ENCODE measurements around the gene NT5DC2.

The NT5DC2 gene

GRCh38 chr3:52487788-52488691 is 45.6 kb downstream of the NT5DC2 start:
- DNase-seq (ENCODE audit: low read depth): no peak

GRCh38 chr3:52487050-52487787 is 46.4 kb downstream of the NT5DC2 start:
- DNase-seq (ENCODE audit: low read depth): no peak

GRCh38 chr3:52484680-52485461 is 48.8 kb downstream of the NT5DC2 start:
- DNase-seq (ENCODE audit: low read depth): no peak

GRCh38 chr3:52483577-52484381 is 49.9 kb downstream of the NT5DC2 start:
- no peak for DNase-seq (ENCODE audit: low read depth)

- no peak for DNase-seq (ENCODE audit: low read depth)
Measured at GRCh38 chr3:52483081-52483480, 50.6 kb downstream of the NT5DC2 start.

GRCh38 chr3:52481819-52482521 is 51.7 kb downstream of the NT5DC2 start:
- DNase-seq (ENCODE audit: low read depth): no peak

GRCh38 chr3:52480768-52481715 is 52.6 kb downstream of the NT5DC2 start:
- DNase-seq (ENCODE audit: low read depth): no peak

- DNase-seq (ENCODE audit: low read depth): no peak
Measured at GRCh38 chr3:52479877-52480575, 53.6 kb downstream of the NT5DC2 start.

- no peak for DNase-seq (ENCODE audit: low read depth)
Measured at GRCh38 chr3:52479037-52479876, 54.4 kb downstream of the NT5DC2 start.

- DNase-seq (ENCODE audit: low read depth): no peak
Measured at GRCh38 chr3:52477796-52478095, 55.9 kb downstream of the NT5DC2 start.

GRCh38 chr3:52477076-52477795 is 56.4 kb downstream of the NT5DC2 start:
- no peak for DNase-seq (ENCODE audit: low read depth)
